Activated CD8-positive, alpha-beta T cell treated with anti-CD3 and anti-CD28 coated beads for 36 hours (primary cell): Measurements from ENCODE around the gene SLC25A41. TPM values are rescaled to one million over a fixed set of nuclear protein-coding genes. Genes with fewer than 3 reads are reported as not detected.
A peak's percentile ranks its signal among the peaks of the same experiment; 100 is the strongest.

Experiments used
- ATAC-seq: fragments of 200-7000 bp; cut with Tn5 transposase; one replicate; pipeline ENCODE4 v1.10.0; 2021; ENCODE audit warnings: mild to moderate bottlenecking, moderate library complexity
- CTCF ChIA-PET: fragments of 350-600 bp; sonication (Branson Sonifier 250); formaldehyde crosslinking; loops from one replicate; lab custom pipeline; 2021; ENCODE audit warnings: antibody characterized with exemption; lab: Charles Lee
- POLR2A ChIA-PET: fragments of 350-600 bp; sonication (Branson Sonifier 250); formaldehyde crosslinking; loops from one replicate; lab custom pipeline; 2021; ENCODE audit warnings: antibody characterized with exemption; lab: Charles Lee
- DNase-seq: peaks from one replicate; pipeline ENCODE4 v3.0.0-alpha.2; 2020
- H3K27ac Mint-ChIP-seq: one replicate; pipeline ENCODE4 v1.8.0; 2021; ENCODE audit warnings: mild to moderate bottlenecking, mixed read lengths
- H3K27me3 Mint-ChIP-seq: one replicate; pipeline ENCODE4 v1.8.0; 2021; ENCODE audit warnings: mixed read lengths
- H3K36me3 Mint-ChIP-seq: one replicate; pipeline ENCODE4 v1.8.0; 2021; ENCODE audit warnings: low read depth, mixed read lengths
- H3K4me1 Mint-ChIP-seq: one replicate; pipeline ENCODE4 v1.8.0; 2021; ENCODE audit warnings: low read depth, mixed read lengths
- H3K4me3 Mint-ChIP-seq: one replicate; pipeline ENCODE4 v1.8.0; 2021; ENCODE audit warnings: mild to moderate bottlenecking, moderate library complexity, mixed read lengths
- H3K9me3 Mint-ChIP-seq: one replicate; pipeline ENCODE4 v1.8.0; 2021; ENCODE audit warnings: mixed read lengths
- CTCF ChIP-seq: fragments of 200-600 bp; IDR thresholded peaks from one replicate; pipeline ENCODE4 v1.8.0; 2022; ENCODE audit warnings: antibody characterized with exemption, mild to moderate bottlenecking
- intact Hi-C: fragments of 100-400 bp; cut with micrococcal nuclease; formaldehyde crosslinking; loops from one replicate; pipeline ENCODE4 v1.10.0; 2022
- total RNA-seq, 2 experiments: library from RNA; stranded (reverse); gene quantifications; one replicate each; pipeline ENCODE4 v1.2.3, GENCODE V29; 2021

The SLC25A41 gene
- total RNA-seq, 2 experiments from 2014 or later, result not detected

- Mint-ChIP-seq H3K9me3 (no peaks in the 10 kb centered on the region), H3K36me3 (peaks cover 43% of the 10 kb centered on the region), H3K4me1 (no peaks in the 10 kb centered on the region), H3K27ac (no peak overlapping the region), H3K27me3 (no peaks in the 10 kb centered on the region), H3K4me3 (no peak overlapping the region)
- CTCF ChIA-PET, result no interaction called here
- DNase-seq, result no peak
- intact Hi-C loops, result no loop called here
- no peak for ATAC-seq
- POLR2A ChIA-PET, result no interaction called here
- TF ChIP-seq CTCF, result no peak
Observed at GRCh38 chr19:6414793-6415590, 18.6 kb downstream of the SLC25A41 start.

- DNase-seq (no peak), ATAC-seq (no peak)
- no peaks in the 10 kb centered on the region for H3K4me1 Mint-ChIP-seq
- ChIA-PET CTCF (no interaction called here), POLR2A (no interaction called here)
- no peaks in the 10 kb centered on the region for H3K9me3 Mint-ChIP-seq
- H3K27me3 Mint-ChIP-seq, result no peaks in the 10 kb centered on the region
- no peak overlapping the region for H3K4me3 Mint-ChIP-seq
- no peak for TF ChIP-seq CTCF
- intact Hi-C loops, result no loop called here
- H3K27ac Mint-ChIP-seq, result no peak overlapping the region
- H3K36me3 Mint-ChIP-seq, result peaks cover 36% of the 10 kb centered on the region
Observed at GRCh38 chr19:6413721-6414643, 19.6 kb downstream of the SLC25A41 start.

- CTCF ChIA-PET, result no interaction called here
- intact Hi-C loops, result no loop called here
- no peak for TF ChIP-seq CTCF
- H3K9me3 Mint-ChIP-seq, result no peaks in the 10 kb centered on the region
- H3K4me1 Mint-ChIP-seq, result no peaks in the 10 kb centered on the region
- POLR2A ChIA-PET, result interaction anchor here (0.9 kb wide), 1 partner anchor 11 kb away, joined by 3 read pairs; the partner anchor contains the start of gene KHSRP
- H3K27ac Mint-ChIP-seq, result no peak overlapping the region
- DNase-seq (no peak), ATAC-seq (no peak)
- H3K36me3 Mint-ChIP-seq, result peaks cover 29% of the 10 kb centered on the region
- H3K4me3 Mint-ChIP-seq, result no peak overlapping the region
- H3K27me3 Mint-ChIP-seq, result no peaks in the 10 kb centered on the region
Observed at GRCh38 chr19:6413291-6413690, 20.3 kb downstream of the SLC25A41 start.

- ATAC-seq (peak; percentile 83), DNase-seq (peak; percentile 71)
- POLR2A ChIA-PET, result interaction anchor here (0.9 to 3.3 kb wide), 7 partner anchors 8 to 34 kb away, joined by 3 to 17 read pairs (median 4); partner anchors contain the start of genes GTF2F1 and KHSRP
- peak; percentile 85 for TF ChIP-seq CTCF
- H3K27ac Mint-ChIP-seq, result no peak overlapping the region
- no peak overlapping the region for H3K4me3 Mint-ChIP-seq
- no peaks in the 10 kb centered on the region for H3K27me3 Mint-ChIP-seq
- no peaks in the 10 kb centered on the region for H3K9me3 Mint-ChIP-seq
- CTCF ChIA-PET, result interaction anchor here (1.0 to 1.7 kb wide), 2 partner anchors 19 to 40 kb away, joined by 3 to 5 read pairs; partner anchors contain the start of gene ALKBH7
- no peaks in the 10 kb centered on the region for H3K4me1 Mint-ChIP-seq
- peaks cover 23% of the 10 kb centered on the region for H3K36me3 Mint-ChIP-seq
- intact Hi-C loops, result no loop called here
Observed at GRCh38 chr19:6412447-6413091, 21.0 kb downstream of the SLC25A41 start.
